SK-MEL-5 (cell line): ENCODE measurements around the gene KIF24. TPM values are rescaled to one million over a fixed set of nuclear protein-coding genes. Genes with fewer than 3 reads are reported as not detected.
"Not testable (repeated sequence)": the region's sequence is repeated elsewhere in the genome, so short reads cannot be mapped to it uniquely, and the experiment has no call there.

Source experiments
- DNase-seq: peaks from one replicate; pipeline ENCODE4 v3.0.0-alpha.2; 2016; ENCODE audit warnings: low read depth, low spot score
- in situ Hi-C: cut with HindIII; loops from 2 replicates; pipeline ENCODE4 v1.10.0; 2016; ENCODE audit warnings: low sequenced_read_pairs, high pct_unique_total_duplicates, low pct_unique_long_range_greater_than_20kb
- polyA plus RNA-seq, 2 experiments: library from polyadenylated mRNA; depleted of rRNA; stranded (reverse); fragments of >200 nt; gene quantifications; 2 replicates each; pipeline ENCODE4 v1.2.3, GENCODE V29; 2015
- total RNA-seq: library from RNA; depleted of rRNA; stranded (reverse); fragments of >200 nt; shearing (Covaris generic); gene quantifications from 2 replicates; pipeline ENCODE4 v1.2.3, GENCODE V29; 2014; rRNA removed

The KIF24 gene
- 2.8 and 3.4 TPM in 2 replicates for total RNA-seq
- polyA plus RNA-seq (2015; cell fraction: cytosol; rRNA removed): 2.2 and 2.8 TPM in 2 replicates
- polyA plus RNA-seq (2015; cell fraction: nucleus; rRNA removed): 5.2 and 7.8 TPM in 2 replicates

GRCh38 chr9:34328987-34329832, at the start of gene KIF24, which contains the start of gene NUDT2:
TSS of gene KIF24 (minus strand) at chr9:34329268. CDS start at chr9:34311346, 17,922 bp downstream.
TSS of gene NUDT2 (plus strand) at chr9:34329569. CDS start at chr9:34339040, 9,471 bp downstream.
- in situ Hi-C loops: no loop called here
- DNase-seq: peak; percentile 100

GRCh38 chr9:34378376-34379060, 49.5 kb upstream of the KIF24 start:
- no peak for DNase-seq
- in situ Hi-C loops: no loop called here

GRCh38 chr9:34377404-34377746, 48.3 kb upstream of the KIF24 start:
- in situ Hi-C loops: no loop called here
- no peak for DNase-seq

GRCh38 chr9:34376596-34377403, 47.7 kb upstream of the KIF24 start, which contains the start of gene MYORG:
TSS of gene MYORG (minus strand) at chr9:34376898. CDS start at chr9:34372943, 3,955 bp downstream.
- in situ Hi-C loops: no loop called here

GRCh38 chr9:34375901-34376595, 47.0 kb upstream of the KIF24 start:
- in situ Hi-C loops: no loop called here
- DNase-seq: peak; percentile 16

More at GRCh38 chr9:34376596-34377403, 47.7 kb upstream of the KIF24 start, which contains the start of gene MYORG:
- DNase-seq: peak; percentile 92

- in situ Hi-C loops: no loop called here
- DNase-seq: no peak
Observed at GRCh38 chr9:34374905-34375552, 46.0 kb upstream of the KIF24 start.

- no peak for DNase-seq
- in situ Hi-C loops: no loop called here
Observed at GRCh38 chr9:34374339-34374738, 45.3 kb upstream of the KIF24 start.

GRCh38 chr9:34373749-34374148, 44.7 kb upstream of the KIF24 start:
- in situ Hi-C loops: no loop called here
- DNase-seq: no peak

- in situ Hi-C loops: no loop called here
- DNase-seq: no peak
Observed at GRCh38 chr9:34372467-34373011, 43.5 kb upstream of the KIF24 start.

- no peak for DNase-seq
- in situ Hi-C loops: no loop called here
Observed at GRCh38 chr9:34371886-34372466, 42.9 kb upstream of the KIF24 start.

- no peak for DNase-seq
- in situ Hi-C loops: no loop called here
Observed at GRCh38 chr9:34370970-34371880, 42.2 kb upstream of the KIF24 start.

- in situ Hi-C loops: no loop called here
Observed at GRCh38 chr9:34370335-34370969, 41.4 kb upstream of the KIF24 start.

GRCh38 chr9:34369636-34370035, 40.6 kb upstream of the KIF24 start:
- in situ Hi-C loops: no loop called here
- DNase-seq: no peak

More at GRCh38 chr9:34370335-34370969, 41.4 kb upstream of the KIF24 start:
- DNase-seq: no peak

GRCh38 chr9:34368796-34369195, 39.7 kb upstream of the KIF24 start:
- DNase-seq, in situ Hi-C loops: not testable (repeated sequence)
